Measurements from ENCODE around the gene FBXL3. TPM values are rescaled to one million over a fixed set of nuclear protein-coding genes. Genes with fewer than 3 reads are reported as not detected.

FBXL3 gene
- total and polyA plus RNA-seq, 2 of the 8 experiments (the other 6 are each of a cell fraction or from before 2014, with no cell fraction given), result 4.9 to 14.9 TPM

DNA sequence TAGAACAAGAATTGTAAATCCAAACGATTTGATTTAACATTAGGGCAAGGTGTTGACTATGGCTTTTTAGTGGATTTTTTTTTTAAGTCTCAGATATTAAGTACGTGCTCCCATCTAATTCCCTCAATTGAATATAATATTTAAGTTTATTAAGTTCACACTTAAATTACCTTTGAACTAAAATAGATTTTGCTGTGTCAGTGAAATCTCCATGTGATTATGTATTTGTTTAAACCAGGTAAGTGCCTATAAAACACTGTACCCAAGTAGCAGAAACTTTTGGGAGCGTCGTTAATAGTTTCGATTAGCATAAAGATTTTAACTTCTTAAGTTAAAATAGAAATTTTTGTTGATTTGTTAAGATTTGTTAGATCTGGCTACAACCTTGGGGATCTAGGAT lies 33.5 kb downstream of the FBXL3 start (continued):
- TF ChIP-seq, protein P1, sequence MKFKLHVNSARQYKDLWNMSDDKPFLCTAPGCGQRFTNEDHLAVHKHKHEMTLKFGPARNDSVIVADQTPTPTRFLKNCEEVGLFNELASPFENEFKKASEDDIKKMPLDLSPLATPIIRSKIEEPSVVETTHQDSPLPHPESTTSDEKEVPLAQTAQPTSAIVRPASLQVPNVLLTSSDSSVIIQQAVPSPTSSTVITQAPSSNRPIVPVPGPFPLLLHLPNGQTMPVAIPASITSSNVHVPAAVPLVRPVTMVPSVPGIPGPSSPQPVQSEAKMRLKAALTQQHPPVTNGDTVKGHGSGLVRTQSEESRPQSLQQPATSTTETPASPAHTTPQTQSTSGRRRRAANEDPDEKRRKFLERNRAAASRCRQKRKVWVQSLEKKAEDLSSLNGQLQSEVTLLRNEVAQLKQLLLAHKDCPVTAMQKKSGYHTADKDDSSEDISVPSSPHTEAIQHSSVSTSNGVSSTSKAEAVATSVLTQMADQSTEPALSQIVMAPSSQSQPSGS (IDR thresholded peaks at IDR 0.05; ENCODE audit: low read length), result no peak
- no peak for TF ChIP-seq TEAD4 (IDR thresholded peaks at IDR 0.05; ENCODE audit: low read depth, low read length)
- TF ChIP-seq YY1 (IDR thresholded peaks at IDR 0.05; ENCODE audit: low read depth, low read length), result no peak
- no peak for TF ChIP-seq CHD1 (IDR thresholded peaks at IDR 0.05; ENCODE audit: low read depth, low read length)
- no peak for TF ChIP-seq TBP (IDR thresholded peaks at IDR 0.05; ENCODE audit: low read depth, low read length)
- TF ChIP-seq, protein P2, sequence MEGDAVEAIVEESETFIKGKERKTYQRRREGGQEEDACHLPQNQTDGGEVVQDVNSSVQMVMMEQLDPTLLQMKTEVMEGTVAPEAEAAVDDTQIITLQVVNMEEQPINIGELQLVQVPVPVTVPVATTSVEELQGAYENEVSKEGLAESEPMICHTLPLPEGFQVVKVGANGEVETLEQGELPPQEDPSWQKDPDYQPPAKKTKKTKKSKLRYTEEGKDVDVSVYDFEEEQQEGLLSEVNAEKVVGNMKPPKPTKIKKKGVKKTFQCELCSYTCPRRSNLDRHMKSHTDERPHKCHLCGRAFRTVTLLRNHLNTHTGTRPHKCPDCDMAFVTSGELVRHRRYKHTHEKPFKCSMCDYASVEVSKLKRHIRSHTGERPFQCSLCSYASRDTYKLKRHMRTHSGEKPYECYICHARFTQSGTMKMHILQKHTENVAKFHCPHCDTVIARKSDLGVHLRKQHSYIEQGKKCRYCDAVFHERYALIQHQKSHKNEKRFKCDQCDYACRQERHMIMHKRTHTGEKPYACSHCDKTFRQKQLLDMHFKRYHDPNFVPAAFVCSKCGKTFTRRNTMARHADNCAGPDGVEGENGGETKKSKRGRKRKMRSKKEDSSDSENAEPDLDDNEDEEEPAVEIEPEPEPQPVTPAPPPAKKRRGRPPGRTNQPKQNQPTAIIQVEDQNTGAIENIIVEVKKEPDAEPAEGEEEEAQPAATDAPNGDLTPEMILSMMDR (IDR thresholded peaks at IDR 0.05; ENCODE audit: control extremely low read depth in 1 of 3, insufficient read depth in 1 of 3, low read depth in 1 of 3, low read length in 3 of 3), result no peak
- TF ChIP-seq JUND (IDR thresholded peaks at IDR 0.05; ENCODE audit: low read length), result no peak
